Left ventricle myocardium inferior (tissue), 1 donor: ENCODE data around the gene GRAP2. TPM values are rescaled to one million over a fixed set of nuclear protein-coding genes. Genes with fewer than 3 reads are reported as not detected.

ENCODE experiments used
- DNase-seq: peaks from one replicate; pipeline ENCODE4 v3.0.0-alpha.2; 2020
- H3K27ac ChIP-seq: fragments of 200-600 bp; replicated peaks from 2 replicates; pipeline ENCODE4 v1.8.0; 2021
- H3K27me3 ChIP-seq: fragments of 200-600 bp; 2 replicates; pipeline ENCODE4 v1.8.0; 2021; ENCODE audit warnings: low read depth
- H3K36me3 ChIP-seq: fragments of 200-600 bp; 2 replicates; pipeline ENCODE4 v1.8.0; 2021
- H3K4me1 ChIP-seq: fragments of 200-600 bp; 2 replicates; pipeline ENCODE4 v1.8.0; 2021
- H3K4me3 ChIP-seq: fragments of 200-600 bp; 2 replicates; pipeline ENCODE4 v1.8.0; 2021; ENCODE audit warnings: mild to moderate bottlenecking, moderate library complexity
- H3K9me3 ChIP-seq: fragments of 200-600 bp; replicated peaks from 2 replicates; pipeline ENCODE4 v1.8.0; 2021
- intact Hi-C: fragments of 100-400 bp; cut with micrococcal nuclease; formaldehyde crosslinking; loops from one replicate; pipeline ENCODE4 v1.11.0; 2022
- total RNA-seq: library from RNA; stranded (reverse); fragmentation: NEBNext Ultra II Directional; extraction: Animal tissue kit (Norgen Biotek cat#: 25700); gene quantifications from one replicate; pipeline ENCODE4 v1.2.1, GENCODE V29; 2021
- TF ChIP-seq, protein P1 (sequence below): fragments of 200-600 bp; IDR thresholded peaks from 2 replicates; pipeline ENCODE4 v1.8.0; 2021; ENCODE audit warnings: antibody characterized with exemption, mild to moderate bottlenecking, borderline replicate concordance
- donor health status: DM: no; HTN: yes; CAD: no; lungs with severe emphysema.

GRAP2 gene
- total RNA-seq, 1 donor from 2014 or later, result 1.6 TPM

DNA sequence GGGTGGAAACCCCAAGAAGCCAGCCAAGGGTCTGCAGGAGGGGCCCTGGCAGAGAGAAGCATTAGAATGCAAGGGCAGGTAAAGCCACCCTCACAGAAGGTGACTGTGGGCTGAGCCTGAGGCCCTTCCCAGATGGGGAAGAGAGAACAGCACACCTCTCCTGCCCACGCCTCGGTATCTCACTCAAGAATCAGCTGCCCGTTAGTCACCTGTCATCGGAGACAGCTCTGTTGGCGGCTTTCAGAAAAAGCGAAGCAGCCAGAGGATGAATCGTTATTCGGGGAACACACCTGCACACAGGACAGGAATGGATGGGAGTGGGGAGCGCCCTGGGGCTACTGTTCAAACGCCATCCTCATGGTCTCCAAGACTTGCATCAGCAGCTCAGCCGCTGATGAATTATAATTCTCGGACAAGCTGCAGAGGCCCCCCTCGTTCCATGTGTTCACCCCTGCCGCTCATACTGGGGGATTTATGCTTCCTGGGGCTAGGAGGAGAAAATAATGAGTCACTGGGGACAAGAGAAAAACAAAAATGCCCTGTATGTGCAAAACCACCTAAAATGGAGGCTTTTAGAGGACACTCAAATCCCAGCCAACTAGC is 37.7 kb downstream of the GRAP2 start:
- no peaks in the 10 kb centered on the region for H3K9me3 ChIP-seq
- H3K4me3 ChIP-seq, result no peak overlapping the region
- intact Hi-C loops, result no loop called here
- DNase-seq, result no peak
- TF ChIP-seq, protein P1, sequence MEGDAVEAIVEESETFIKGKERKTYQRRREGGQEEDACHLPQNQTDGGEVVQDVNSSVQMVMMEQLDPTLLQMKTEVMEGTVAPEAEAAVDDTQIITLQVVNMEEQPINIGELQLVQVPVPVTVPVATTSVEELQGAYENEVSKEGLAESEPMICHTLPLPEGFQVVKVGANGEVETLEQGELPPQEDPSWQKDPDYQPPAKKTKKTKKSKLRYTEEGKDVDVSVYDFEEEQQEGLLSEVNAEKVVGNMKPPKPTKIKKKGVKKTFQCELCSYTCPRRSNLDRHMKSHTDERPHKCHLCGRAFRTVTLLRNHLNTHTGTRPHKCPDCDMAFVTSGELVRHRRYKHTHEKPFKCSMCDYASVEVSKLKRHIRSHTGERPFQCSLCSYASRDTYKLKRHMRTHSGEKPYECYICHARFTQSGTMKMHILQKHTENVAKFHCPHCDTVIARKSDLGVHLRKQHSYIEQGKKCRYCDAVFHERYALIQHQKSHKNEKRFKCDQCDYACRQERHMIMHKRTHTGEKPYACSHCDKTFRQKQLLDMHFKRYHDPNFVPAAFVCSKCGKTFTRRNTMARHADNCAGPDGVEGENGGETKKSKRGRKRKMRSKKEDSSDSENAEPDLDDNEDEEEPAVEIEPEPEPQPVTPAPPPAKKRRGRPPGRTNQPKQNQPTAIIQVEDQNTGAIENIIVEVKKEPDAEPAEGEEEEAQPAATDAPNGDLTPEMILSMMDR, result no peak
- H3K27ac ChIP-seq, result no peak overlapping the region
- H3K4me1 ChIP-seq, result no peaks in the 10 kb centered on the region
- peaks cover 29% of the 10 kb centered on the region for H3K27me3 ChIP-seq
- H3K36me3 ChIP-seq, result no peaks in the 10 kb centered on the region

DNA sequence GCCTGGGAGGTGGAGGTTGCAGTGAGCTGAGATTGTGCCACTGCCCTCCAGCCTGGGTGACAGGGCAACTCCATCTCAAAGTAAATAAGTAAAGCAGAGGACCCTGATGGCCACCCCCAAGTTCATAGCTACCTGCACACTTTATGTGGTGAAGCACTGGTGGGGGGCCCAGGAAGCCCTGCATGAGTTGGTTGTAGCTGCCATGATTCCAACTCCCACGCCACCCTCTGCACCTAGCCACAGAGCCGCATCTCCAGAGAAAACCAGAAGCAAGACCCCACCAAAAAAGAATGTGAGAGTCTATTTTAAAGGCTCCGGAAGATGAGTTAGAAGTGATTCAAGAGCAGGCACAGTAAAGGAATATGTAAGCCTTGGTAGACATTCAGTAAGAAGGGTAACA is 38.9 kb downstream of the GRAP2 start:
- no peak for DNase-seq
- no peaks in the 10 kb centered on the region for H3K4me1 ChIP-seq
- peaks cover 28% of the 10 kb centered on the region for H3K27me3 ChIP-seq
- intact Hi-C loops, result no loop called here
- no peak overlapping the region for H3K27ac ChIP-seq
- H3K4me3 ChIP-seq, result no peak overlapping the region
- TF ChIP-seq, protein P1, result no peak
- no peaks in the 10 kb centered on the region for H3K36me3 ChIP-seq
- H3K9me3 ChIP-seq, result no peaks in the 10 kb centered on the region

DNA sequence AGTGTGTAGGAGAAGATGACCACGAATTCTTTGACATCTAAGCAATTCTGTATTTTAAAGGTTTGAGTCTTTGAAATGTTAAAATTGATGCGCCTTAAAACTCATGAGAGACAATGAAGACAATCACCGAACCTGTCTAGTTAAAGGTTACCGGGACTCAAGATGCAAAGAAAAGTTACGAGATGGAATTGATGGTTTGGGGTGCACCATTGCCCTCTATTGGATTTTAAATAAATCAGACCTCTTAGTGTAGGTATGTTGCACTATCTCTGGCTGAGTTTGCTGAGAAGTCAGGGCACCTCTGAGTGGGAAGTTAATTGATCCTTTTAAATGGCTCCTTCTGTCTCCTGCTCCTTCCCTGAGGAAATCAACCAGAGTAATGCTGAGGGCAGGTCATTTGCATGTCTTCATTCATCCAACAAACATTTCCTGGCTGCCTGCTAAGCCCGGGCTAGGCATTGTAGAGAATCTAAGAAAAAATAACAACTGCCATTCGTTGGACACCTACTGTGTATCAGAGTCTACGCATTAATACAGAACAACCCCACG is 39.9 kb downstream of the GRAP2 start:
- TF ChIP-seq, protein P1, result no peak
- Histone ChIP-seq H3K4me1 (no peaks in the 10 kb centered on the region), H3K27ac (no peak overlapping the region), H3K27me3 (peaks cover 23% of the 10 kb centered on the region), H3K4me3 (no peak overlapping the region), H3K9me3 (no peaks in the 10 kb centered on the region), H3K36me3 (no peaks in the 10 kb centered on the region)
- no peak for DNase-seq
- intact Hi-C loops, result no loop called here

DNA sequence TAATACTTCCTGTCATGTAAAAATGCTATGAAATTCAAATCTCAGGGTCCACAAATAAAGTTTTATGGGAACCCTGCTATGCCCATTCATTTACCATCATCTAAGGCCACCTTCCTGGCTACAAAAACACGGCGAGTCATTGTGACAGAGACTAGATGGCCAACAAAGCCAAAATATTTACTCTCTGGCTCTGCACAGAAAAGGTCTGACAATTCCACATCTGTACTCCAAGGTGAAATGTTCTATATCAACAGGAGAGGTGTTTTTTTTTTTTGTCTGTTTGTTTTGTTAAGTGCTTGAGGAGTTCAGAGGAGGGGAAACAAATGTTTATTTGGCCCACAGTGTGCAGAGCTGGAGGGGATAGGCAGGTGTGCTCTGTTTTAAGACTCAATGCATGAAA is 40.7 kb downstream of the GRAP2 start:
- H3K27ac ChIP-seq, result no peak overlapping the region
- DNase-seq, result no peak
- TF ChIP-seq, protein P1, result no peak
- no peaks in the 10 kb centered on the region for H3K36me3 ChIP-seq
- peaks cover 22% of the 10 kb centered on the region for H3K27me3 ChIP-seq
- H3K4me1 ChIP-seq, result peaks cover 2% of the 10 kb centered on the region
- H3K9me3 ChIP-seq, result no peaks in the 10 kb centered on the region
- no peak overlapping the region for H3K4me3 ChIP-seq
- intact Hi-C loops, result no loop called here

DNA sequence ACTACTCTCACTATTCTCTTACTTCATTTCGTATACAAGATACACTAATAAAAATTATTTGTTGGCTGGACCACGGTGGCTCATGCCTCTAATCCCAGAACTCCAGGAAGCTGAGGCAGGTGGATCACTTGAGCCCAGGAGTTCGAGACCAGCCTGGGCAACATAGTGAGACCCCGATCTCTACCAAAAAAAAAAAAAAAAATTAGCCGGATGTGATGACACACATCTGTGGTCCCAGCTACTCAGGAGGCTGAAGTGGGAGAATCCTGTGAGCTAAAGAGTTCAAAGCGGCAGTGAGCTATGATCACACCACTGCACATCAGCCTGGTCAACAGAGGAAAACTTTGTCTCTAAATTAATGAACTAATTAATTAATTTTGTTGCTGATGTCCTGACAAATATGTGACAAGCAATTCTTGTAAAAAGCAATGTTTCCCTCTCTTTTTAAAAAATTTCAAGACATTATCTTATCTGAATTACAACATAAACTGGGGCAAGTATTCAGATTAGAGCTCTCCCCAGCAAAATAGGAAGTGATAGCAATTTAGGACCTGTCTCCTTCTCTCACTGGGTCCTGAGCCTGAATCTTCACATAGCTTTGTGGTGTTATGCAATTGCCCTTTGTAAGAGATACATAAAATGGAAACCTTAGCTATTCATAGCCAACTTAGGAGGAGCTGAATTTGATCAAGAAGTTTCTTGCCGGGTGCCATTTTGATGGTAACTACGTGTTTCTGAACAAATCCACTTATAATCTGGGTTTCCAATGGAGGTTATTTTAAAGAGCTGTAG is 41.8 kb downstream of the GRAP2 start:
- H3K27me3 ChIP-seq, result peaks cover 22% of the 10 kb centered on the region
- peaks cover 7% of the 10 kb centered on the region for H3K4me1 ChIP-seq
- no peaks in the 10 kb centered on the region for H3K9me3 ChIP-seq
- H3K36me3 ChIP-seq, result no peaks in the 10 kb centered on the region
- no peak overlapping the region for H3K4me3 ChIP-seq
- TF ChIP-seq, protein P1, result no peak
- H3K27ac ChIP-seq, result no peak overlapping the region
- intact Hi-C loops, result no loop called here
- no peak for DNase-seq
